22Rv1 (cell line): ENCODE results near the gene PTPRD.

Experiments
- H3K27ac ChIP-seq: fragments of 450-650 bp; 2 replicates; pipeline ENCODE4 v1.5.1; 2017
- ZFX ChIP-seq: fragments of 450-650 bp; IDR thresholded peaks from 2 replicates; pipeline ENCODE4 v1.6.1; 2017; ENCODE audit warnings: antibody characterized with exemption, borderline replicate concordance
- TF ChIP-seq, protein P1 (sequence below): fragments of 450-650 bp; IDR thresholded peaks from 2 replicates; pipeline ENCODE4 v1.5.1; 2017; ENCODE audit warnings: mild to moderate bottlenecking

The PTPRD gene

DNA sequence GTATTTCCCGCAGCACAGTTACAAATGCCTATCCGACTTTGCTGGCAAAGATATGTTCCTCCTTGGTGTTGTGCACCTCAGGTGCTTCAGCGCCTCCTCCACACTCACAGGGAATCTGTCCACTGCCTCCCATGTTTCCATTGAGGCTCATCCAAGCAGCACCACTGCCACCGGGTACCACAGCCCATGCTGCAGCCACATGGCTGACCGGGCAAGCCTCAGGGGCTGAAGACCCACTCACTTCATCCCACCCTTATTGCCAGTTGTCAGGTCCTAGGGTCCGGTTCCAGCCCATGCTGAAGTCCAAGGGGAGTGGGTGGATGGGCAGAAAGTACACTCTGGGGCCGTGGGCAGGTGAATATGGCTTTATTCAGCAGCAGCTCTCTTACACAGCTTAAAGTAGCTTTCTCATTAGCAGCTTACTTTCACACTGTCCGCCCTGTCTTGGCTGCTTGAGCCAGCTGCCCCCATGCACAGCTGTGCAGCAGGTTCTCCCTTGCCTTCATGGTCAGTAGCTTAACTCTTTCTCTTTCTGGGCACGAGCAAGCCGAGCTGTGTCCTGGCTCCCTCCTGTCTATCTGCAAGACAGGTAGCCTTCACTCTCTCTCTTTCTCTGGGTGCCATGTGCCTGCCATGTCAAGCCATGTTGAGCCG, 1052.3 kb downstream of the PTPRD start:
- H3K27ac ChIP-seq: no peak overlapping the region
- TF ChIP-seq, protein P1, sequence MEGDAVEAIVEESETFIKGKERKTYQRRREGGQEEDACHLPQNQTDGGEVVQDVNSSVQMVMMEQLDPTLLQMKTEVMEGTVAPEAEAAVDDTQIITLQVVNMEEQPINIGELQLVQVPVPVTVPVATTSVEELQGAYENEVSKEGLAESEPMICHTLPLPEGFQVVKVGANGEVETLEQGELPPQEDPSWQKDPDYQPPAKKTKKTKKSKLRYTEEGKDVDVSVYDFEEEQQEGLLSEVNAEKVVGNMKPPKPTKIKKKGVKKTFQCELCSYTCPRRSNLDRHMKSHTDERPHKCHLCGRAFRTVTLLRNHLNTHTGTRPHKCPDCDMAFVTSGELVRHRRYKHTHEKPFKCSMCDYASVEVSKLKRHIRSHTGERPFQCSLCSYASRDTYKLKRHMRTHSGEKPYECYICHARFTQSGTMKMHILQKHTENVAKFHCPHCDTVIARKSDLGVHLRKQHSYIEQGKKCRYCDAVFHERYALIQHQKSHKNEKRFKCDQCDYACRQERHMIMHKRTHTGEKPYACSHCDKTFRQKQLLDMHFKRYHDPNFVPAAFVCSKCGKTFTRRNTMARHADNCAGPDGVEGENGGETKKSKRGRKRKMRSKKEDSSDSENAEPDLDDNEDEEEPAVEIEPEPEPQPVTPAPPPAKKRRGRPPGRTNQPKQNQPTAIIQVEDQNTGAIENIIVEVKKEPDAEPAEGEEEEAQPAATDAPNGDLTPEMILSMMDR: no peak
- TF ChIP-seq ZFX: no peak

DNA sequence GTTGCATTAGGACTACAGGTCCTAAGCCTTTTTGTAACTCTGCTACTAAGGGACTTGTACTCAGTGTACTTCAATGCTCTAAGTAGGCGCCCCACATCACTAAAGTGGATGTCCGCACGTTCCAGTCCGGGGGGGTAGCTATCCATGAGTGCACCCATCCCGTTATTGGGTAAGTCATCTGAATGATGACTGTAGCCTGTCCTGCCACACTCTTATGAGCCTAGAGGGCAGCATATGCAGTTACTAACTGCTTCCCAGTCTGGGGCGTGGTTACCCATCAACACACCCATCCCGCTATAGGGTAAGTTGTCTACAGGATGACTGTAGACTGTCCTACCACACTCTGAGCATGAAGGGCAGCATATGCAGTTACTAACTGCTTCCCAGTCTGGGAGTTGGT, 1053.9 kb downstream of the PTPRD start:
- TF ChIP-seq, protein P1: no peak
- TF ChIP-seq ZFX: no peak
- H3K27ac ChIP-seq: no peak overlapping the region

DNA sequence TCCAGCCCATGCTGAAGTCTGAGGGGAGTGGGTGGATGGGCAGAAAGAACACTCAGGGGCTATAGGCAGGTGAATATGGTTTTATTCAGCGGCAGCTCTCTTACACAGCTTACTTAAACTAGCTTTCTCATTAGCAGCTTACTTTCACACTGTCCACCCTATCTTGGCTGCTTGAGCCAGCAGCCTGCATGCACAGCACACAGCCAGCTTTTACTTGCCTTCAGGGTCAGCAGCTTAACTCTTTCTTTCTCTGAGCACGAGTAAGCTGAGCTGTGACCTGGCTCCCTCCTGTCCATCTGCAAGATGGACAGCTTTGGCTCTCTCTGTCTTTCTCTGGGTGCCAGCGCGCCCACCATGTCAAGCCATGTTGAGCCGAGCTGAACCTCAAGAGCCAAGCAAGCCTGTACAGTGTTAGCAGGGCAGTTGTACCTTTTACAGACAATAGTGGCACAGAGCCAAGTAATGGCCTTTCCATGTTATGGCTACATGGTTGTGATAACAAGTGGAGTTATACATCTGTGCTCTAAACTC, 1054.9 kb downstream of the PTPRD start:
- H3K27ac ChIP-seq: no peak overlapping the region
- no peak for TF ChIP-seq ZFX
- TF ChIP-seq, protein P1: no peak

DNA sequence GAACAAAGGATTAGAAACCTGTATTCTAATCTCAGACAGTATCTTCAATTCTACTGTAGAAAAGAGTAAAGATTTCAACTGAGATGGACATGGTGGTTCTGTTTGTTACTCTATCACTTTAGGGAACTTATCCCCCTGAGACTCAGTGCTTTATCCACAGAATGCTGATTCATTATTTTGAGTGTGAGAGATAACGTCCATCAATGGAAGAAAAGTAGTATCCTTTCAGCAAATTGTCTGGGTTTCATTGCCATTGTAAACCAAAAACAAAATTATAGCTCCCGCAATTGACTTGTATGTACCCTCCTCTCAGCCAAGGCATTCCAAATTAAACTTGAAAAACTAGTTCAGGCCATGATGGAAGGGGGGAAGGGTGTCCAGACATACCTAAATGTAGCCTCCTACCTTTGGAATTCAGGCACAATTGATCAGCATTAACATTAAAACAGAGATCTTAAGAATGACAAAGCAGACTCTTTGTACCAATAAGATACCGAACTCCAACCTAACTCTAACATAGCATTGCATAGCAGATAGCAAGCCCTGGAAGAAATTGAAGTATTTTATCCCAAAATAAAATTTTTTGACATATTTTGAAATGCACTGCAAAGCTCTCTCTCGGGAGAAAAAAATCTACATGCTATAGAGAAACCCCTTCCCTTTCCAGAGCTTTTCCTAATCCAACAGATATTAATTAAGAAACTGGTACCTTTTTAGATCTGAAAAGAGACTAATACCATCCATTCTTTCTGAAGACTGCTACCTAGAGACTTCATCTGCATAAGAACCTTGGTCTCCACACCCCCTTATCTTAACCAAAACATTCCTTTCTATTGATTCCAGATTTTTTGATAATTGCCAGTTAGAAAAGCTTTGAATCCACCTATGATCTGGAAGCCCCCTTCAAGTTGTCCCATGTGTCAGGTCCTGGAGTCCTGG, 1055.7 kb downstream of the PTPRD start:
- TF ChIP-seq ZFX: no peak
- TF ChIP-seq, protein P1: no peak
- H3K27ac ChIP-seq: no peak overlapping the region

DNA sequence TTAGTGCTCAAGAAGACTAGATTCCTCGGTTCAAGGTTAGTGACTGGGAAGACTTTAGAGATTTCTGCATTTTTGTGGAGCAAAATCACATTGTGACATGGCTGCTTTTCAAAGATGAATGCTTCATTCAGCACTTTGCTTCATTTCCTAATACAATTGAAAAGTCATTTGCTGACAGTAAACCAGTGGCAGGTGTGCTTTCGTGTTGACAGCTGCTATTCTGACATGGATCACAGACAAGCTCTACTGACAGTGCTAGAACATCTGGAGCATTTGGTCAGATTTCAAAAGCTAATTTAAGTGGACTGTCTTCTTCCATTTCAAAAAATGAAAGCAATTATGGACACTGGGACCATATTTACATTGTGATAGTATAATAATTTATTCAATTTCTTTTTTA, 1060.1 kb downstream of the PTPRD start:
- H3K27ac ChIP-seq: no peak overlapping the region
- no peak for TF ChIP-seq ZFX
- TF ChIP-seq, protein P1: no peak

DNA sequence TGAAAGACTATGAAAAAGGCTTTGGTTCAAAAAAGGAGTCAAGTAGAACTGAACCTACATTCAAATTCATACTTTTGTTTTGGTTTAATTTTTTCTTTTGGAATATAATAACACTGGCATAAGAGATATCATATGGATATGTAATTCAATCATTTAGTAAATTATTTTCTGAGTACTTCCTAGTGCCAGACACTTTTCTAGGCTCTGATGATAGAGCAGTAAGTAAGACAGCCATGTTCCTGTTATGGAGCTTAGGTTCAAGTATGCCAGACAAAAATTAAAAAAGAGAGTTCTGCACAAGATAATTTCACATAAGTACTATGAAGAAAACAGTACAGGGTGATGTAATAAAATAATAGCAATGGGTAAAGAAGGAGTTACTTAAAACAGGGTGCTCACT, 1074.0 kb downstream of the PTPRD start:
- TF ChIP-seq, protein P1: no peak

DNA sequence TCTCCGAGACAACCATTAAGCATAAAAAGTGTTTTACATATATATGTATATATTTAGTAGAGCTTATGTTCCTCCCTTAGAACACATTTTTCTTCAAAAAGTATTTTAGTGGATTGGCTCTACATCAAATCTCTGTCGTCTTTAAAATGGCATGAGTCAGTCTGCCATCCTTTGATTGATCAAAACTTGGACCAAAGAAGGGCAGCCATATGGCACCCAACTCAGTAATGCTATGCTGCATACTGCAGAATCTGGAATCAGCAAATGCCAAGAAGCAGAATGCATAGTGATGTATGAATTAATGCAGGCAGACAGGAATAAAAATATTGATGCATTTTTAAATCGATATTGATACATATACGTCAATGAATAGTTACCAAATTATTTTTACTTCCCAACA, 1074.4 kb downstream of the PTPRD start:
- TF ChIP-seq ZFX: no peak
- TF ChIP-seq, protein P1: no peak
- no peak overlapping the region for H3K27ac ChIP-seq

More for the DNA sequence above, 1074.0 kb downstream of the PTPRD start:
- H3K27ac ChIP-seq: no peak overlapping the region
